GM19324 (cell line): ENCODE measurements around the gene CROT.
A peak's percentile ranks its signal among the peaks of the same experiment; 100 is the strongest.

Experiments
- ATAC-seq: cut with Tn5 transposase; IDR thresholded peaks from one replicate; pipeline ENCODE4 v1.9.1; 2021; ENCODE audit warnings: mild to moderate bottlenecking, moderate library complexity; ENCODE audit not compliant: unreplicated experiment, low FRiP score

Gene CROT

DNA sequence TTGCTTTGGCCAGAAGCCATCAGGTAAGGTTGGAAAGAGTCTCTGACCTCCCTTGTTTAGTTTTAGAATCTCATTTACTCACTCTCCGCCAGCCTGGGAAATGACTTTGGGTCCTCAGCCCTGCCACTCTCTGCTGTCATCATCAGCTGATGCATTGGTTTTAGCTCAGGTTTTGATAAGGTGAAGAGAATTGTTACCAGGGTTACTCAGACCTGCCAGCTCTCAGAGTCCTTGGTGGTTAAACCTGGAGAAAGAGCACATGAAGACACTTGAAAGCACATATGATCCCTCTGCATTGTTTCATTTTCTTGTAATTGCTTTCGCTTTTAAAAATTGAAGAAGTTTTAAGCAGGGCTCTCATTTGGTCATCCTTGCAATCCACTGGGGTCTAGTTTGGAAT, 4.0 kb upstream of the CROT start:
- ATAC-seq, result no peak

DNA sequence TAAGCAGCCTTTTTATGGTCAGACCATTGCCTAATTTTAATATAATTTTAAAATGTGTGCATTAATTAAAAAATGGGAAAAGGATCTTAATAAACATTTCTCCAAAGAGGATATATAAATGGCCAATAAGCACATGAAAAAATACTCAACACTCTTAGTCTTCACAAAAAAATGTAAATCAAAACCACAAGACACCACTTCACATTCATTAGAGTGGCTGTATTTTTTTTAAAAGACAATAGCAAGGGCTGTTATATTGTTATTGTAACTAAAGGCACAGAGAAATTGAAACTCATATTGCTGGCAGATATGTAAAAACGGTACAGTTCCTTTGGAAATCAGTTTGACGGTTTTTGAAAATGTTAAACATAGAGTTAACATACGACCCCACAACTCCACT, 3.2 kb upstream of the CROT start:
- ATAC-seq, result no peak

DNA sequence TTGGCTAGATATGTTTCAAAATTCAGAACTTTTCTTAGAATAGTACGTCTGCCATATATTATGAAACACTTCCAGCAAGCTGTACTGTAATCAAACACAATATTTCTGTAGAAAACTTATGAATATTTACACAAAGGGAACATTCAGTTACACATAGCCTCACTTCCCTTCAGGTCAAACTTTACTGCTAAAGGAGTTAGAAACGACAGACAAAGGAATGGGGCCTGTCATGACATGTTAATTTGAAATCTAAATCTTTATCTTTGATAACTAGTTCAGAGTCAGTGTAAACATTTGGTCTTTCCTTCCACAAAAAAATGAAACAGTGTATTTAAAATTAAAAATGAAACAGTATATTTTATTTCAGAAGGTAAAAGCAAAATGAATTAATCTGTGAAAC, 1.0 kb upstream of the CROT start:
- ATAC-seq, result no peak

DNA sequence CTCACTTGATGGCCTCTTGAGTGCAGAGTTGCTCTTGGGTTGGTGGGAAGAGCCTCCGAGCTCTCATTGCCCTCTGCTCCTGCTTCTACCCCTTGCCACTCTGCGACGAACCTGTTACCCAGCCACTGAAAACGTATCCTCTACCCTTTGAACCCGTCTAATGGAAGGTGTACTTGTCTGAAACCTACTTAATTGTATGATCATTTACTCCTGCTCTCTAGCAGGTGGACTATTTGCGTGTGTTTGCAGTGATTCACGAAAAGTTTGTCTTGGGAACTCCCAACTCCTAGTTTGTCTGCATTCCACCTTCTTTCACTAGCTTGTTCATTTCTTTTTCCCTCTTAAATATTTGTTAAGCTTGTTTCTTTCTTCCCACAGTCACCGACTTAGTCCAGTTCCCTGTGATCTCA, 503 bp downstream of the CROT start:
- peak; percentile 4 for ATAC-seq

DNA sequence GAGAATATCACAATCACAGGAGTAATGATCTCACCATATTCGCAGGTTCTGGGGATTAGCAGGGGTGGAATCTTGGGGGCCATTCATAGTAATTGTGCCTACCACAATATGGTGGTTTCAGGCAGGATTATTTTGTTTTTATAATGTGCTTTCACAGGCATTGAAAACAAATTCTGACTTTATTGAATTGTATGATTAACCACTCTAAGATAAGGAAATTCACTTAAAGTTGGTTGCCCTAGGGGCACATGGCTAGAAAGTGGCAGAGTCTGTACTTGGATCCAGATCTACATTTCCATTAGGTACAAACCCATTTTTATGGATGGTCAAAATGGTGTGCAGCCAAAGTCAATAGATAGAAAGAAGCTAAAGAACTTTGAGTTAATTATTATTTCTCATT, 1.7 kb downstream of the CROT start:
- no peak for ATAC-seq

DNA sequence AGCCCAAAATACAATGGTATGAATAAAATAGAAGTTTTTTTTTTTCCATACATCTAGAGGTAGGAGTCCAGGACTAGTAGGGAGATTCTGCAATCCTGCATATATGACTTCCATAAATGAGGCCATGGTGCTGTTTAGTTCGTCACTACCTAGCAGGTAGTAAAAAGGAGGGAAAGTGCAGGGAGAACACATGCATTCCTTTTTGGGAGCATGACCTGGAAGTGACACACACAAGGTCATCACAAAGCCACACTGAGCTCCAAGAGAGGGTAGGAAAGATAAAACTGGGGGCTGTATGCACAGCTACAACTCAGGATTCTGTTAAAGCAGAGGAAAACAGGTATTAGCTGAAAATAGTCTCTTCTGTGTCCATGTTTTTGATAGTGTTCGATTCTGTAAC, 2.2 kb downstream of the CROT start:
- no peak for ATAC-seq

DNA sequence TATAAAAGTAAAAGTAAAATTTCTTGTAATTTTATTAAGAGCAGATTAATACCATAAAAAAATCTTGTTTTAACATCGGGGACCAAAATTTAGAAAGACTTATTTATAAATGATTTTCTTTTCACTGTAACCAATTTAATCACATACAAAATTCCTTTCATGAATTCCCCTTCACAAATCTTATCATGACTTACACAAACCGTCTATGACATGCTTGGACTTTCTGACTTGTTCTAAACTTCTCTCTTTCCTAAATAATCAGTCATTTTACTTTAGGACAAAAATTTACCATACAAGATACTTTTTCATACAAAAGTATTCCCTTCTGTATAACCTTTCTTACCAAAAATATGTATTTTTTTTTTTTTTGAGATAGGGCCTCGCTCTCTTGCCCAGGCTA, 9.3 kb downstream of the CROT start:
- no peak for ATAC-seq

DNA sequence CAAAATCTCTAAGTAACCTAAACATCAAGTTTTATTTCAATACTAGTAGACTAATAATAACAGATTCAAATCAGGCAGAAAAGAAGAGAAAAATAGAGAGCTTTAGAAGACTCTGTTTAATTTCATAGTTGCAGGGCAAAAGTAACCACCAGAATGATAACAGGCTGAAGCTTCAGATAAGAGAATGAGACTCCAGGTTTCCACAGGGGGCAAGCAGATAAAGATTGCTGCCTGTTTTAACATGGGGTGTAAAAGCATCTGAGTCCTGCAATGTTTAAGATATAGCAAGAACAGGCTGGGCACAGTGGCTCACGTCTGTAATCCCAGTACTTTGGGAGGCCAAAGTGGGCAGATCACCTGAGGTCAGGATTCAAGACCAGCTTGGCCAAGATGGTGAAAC, 11.0 kb downstream of the CROT start:
- ATAC-seq, result no peak

DNA sequence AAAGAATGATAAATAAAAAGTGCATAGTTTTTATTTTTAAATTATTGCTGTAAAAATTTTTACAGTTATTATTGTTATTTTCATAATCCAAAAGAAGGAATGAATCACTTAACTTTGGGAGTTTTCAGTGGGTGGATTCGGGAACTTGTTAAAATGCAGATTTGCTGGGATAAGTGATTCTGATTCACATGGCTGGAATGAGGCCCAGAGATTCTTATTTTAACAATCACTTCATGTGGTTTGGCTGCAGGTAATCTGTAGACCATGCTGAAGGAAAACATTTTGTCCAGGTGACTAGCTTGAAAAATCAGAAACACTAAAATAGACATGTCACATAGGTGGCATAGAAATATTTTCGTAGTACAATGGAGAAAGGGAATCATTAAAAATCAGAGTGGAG, 13.9 kb downstream of the CROT start:
- ATAC-seq, result no peak

DNA sequence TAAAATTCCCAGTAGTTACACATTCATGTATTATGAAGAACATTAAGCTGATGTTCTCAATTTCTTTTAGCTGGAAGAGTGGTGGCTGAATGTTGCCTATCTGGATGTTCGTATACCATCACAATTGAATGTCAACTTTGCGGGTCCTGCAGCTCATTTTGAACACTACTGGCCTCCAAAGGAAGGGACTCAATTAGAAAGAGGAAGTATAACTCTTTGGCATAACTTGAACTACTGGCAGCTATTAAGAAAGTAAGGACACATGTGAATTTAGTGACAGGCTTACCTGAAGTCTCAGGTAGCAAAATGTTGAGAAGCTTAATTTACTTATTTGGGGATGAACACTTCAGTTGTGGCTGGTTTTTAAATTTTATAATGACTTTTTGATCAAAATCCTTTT, 15.9 kb downstream of the CROT start:
- ATAC-seq, result no peak

DNA sequence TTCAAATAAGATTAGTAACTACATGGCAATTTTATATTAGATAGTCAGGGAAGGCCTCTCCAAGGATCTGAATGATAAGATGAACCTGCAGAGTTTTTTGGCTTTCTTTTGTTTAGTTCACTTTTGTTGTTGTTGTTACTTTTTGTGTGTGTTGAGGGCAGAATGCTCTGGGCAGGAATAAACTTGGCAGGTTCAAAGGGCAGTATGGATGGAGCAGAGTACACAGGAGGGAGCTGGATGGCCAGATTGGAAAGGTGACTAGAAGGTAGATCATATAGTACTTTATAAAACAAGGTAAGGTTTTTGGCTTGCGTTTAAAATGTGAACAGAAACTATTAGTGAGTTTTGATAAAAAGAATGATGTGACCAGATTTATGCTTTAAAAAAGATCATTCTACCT, 17.9 kb downstream of the CROT start:
- no peak for ATAC-seq

DNA sequence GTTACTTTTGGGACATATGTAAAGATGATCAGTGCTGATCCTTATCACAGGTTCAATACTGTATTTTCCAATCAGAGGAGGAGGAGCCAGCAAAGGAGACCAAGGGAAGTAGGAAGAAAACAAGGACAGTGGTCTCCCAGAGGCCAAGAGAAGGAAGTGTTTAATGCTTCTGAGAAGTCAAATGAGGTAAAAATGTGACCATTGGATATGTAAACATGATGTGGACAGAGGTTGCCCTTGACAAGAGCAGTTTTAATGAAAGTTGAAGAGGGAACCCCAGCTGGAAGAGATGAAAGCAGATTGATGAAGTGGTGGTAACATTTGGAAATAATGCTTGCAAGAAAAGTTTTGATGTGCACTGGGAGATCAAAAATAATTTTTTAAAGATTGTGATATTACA, 18.8 kb downstream of the CROT start:
- no peak for ATAC-seq

DNA sequence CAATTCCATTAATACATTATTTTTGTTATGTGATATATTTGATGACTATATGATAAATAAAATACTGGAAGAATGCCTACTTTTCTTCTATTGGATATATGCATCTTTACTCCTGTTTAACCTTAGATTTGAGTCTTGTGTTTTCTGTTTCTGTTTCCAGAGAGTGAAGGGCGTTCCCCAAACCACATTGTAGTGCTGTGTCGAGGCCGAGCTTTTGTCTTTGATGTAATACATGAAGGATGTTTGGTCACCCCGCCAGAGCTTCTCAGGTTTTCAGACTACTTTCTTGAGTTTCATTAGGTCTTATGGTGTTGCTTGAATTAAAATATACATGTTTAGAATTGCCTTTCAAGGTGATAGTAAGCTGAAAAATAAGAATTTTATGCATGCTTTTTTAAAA, 23.8 kb downstream of the CROT start:
- ATAC-seq, result no peak

DNA sequence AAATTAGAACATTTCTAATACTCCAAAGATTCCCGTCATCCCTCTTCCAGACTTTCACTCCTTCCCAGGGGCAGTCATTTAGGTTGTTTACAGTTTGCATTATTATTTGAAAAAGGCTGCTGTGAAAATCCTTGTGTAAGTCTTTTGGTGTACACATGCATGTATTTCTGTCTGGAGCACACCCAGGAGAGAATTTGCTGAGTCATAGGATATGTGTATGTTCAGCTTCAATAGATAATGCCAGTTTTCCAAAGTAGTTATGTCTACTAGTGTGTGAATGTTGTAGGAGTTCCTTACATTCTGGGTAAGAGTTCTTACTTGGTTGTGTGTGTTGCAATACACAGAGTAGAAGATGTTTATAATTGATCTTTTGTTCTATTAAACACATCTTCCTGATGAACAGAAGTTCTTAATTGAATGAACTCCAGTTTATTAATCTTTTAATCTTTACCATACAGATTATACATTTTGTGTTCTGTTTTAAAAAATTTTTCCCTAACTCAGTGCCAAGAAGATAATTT, 25.3 kb downstream of the CROT start:
- ATAC-seq, result no peak

DNA sequence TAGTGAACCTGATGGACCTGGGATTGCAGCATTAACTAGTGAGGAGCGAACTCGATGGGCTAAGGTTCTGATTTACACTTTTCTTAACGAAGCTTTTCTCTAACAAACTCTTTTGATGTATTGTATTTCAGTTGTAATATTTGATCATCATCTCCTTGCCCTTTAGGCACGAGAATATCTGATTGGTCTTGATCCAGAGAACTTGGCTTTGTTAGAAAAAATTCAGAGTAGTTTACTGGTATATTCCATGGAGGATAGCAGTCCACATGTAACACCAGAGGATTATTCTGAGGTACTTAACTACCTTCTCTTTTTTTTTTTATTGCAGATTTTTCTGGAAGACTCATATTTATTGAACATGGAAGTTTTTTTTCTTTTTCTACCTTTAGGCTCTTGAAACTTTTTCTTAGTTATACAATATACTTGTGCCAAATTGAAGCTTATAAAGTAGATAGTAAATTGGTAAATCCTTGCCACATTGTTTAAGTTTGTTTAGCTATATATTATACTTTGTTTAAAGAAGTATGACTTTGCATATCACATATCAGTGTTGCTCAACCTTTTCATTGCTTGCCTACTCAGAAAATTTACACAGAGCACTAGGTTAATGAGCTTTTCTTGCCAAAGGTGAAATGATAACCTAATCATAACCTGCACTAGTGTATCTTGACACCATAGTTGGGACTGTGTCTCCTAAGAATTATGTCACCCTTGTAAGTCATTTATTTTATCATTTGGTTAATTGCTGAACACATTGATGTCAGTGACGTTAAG, 30.4 kb downstream of the CROT start:
- ATAC-seq, result no peak

DNA sequence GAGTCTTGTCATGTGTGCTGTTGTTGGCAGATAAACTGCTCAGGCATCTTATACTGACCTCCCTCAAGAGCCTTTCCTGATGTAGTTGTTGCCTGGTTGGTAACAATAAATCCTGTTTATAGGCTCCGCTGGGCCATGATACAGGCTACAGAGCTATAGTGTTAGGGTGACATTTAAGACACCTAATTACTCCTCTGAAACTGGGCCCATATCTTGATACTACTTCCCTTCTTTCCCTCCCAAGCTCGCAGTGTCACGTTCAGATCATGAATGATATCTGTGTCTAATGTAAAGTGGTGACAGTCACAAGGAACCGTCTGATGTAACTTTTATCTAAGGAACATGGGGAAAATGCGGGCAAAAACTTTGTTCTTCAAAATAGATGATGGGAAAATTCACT, 35.4 kb downstream of the CROT start:
- ATAC-seq, result no peak

DNA sequence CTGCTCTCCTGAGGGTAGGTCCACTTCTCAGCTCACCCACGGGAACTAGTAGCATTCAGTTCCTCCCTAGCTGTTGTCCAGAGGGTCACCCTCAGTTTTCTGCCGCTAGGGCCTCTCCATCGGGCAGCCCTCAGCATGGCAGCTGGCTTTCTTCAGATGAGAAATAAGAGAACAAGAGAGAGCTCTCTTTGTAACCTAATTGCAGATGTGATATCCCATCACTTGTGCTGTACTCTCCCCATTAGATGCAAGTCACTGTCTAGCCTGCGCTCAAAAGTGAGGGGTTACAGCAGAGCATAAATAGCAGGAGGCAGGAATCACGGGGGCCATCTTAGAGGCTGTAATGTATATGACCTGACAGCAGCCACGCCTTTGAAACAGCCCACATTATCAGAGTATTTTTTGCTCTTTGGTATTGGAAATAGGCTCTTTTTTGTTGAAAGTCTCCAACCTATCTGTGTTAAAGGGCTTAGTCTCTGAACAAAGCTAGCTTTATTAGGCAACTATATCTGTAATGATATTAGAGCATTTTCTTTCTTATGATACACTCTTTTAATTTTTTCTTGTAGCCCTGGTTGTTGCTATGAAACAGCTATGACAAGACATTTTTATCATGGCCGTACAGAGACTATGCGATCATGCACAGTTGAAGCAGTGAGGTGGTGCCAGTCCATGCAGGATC, 45.7 kb downstream of the CROT start:
- no peak for ATAC-seq

DNA sequence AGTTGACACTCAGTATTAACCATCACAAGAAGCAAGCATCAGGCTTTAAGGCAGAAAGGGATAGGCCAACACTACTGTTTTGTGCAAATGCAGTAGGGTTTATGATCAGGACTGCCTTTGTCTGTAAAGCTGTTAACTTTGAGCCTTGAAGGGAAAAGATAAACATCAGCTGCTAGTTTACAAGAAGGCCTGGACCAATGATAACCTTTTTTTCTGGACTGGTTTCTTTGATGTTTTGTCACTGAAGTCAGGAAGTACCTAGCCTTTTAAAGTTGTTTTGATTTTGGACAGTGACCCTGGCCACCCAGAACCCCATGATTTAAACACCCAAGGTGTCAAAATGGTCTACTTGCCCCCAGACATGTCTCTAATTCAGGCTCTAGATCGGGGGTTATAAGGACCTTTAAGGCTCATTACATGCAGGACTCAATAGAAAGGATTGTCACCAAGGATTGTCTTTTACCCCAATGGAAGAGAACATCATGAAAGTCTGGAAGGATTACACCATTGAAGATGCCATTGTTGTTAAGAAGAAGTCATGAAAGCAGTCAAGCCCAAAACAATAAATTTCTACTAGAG, 50.1 kb downstream of the CROT start:
- no peak for ATAC-seq

DNA sequence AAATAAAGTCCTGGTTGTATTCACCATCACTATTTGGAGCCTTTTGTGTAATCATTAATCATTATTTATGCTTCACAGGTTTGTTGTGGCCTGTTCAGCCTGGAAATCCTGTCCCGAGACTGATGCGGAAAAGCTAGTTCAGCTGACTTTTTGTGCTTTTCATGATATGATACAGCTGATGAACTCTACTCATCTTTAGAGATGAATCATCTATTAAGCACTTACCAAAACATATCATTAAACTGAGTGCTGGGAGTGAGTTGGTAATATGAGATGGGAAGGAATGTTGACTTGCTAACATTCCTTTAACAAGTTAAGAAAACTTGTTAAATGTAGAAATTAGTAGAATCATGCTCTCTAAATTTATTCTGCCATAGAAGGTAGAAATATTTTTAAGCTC, 53.0 kb downstream of the CROT start:
- no peak for ATAC-seq

DNA sequence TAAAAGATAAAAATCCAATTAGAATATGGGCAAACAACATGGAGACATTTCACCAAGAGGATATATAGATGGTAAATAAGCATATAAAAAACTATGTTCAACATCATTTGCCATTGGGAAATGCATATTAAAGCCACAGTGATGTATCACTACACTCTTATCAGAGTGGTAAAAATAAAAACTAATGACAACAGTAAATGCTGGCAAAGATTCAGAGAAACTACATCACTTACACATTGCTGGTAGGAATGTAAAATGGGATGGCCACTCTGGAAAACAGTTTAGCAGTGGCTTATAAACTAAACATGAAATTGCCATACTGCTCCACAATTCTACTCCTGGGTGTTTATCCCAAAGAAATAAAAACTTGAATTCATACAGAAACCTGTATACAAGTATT, 59.2 kb downstream of the CROT start:
- no peak for ATAC-seq

DNA sequence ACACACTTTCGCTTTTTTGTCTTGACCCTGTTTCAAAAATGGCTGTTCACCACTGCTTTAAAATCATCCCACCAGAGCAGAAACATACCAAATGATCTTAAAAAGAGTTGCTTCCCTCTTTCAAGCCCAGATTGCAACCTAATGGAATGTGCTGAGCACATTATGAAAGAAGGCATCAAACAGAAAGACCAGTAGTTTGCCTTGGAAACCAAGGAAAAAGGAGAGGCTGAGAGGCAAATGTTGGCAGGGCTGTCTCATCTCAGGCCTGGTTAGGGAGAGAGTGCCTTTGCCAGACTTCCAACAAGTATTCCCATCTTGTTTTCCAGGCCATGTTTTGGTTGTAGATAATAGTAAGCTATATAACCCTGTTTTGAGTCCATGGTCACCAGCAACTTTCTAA, 65.7 kb downstream of the CROT start:
- no peak for ATAC-seq

DNA sequence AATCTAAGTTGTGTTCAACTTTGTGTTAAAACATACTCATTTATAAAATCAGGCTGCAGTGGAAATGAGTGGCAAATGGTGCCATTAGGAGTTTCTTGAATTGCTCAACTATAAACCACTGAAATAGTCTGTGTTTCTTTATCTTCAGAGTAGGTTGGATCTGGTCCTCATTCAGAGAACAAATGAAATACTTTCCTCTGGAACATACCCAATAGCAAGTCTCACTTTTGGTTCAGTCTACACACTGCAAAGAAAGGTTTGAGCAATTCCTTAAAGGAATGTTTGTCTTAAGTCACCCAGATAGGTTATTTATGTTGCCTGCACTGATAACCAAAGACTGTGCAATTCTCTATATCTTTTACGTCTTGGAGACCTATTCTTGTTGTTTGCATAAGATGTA, 67.6 kb downstream of the CROT start:
- no peak for ATAC-seq
